Measurements from ENCODE around the gene ZNF548.
A peak's percentile ranks its signal among the peaks of the same experiment; 100 is the strongest.

Gene ZNF548

DNA sequence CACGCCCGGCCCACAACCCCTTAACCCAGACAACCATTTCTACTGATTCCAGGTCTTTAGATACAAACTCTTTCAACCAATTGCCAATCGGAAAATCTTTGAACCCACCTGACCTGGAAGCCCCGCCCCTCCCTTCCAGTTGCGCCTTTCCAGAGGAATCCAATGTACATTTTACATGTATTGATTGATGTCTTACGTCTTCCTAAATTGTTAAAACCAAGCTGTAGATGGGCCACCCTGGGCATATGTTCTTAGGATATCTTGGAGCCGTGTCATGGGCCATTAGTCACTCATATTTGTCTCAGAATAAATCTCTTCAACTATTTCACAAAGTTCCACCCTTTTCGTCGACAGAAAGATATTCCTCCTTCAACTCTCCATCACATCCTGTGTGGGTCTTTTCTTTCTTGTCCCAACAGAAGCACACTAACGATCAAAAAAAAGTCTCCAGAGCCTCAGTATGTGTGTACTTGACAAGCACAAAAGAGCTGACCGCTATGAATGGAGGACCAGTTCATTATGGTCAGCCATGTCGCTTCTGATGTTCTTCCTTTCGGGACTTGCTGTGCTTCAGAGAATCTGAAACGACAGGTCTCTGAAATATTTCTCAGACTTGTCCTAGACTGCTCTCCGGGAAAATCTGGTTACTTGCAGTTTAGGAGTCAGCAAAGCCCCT is 44.9 kb downstream of the ZNF548 start:
- peak overlapping the region; percentile 93 for H3K4me3 Mint-ChIP-seq
- peaks cover 50% of the 10 kb centered on the region for H3K36me3 Mint-ChIP-seq (ENCODE audit: low read depth)
- H3K4me1 Mint-ChIP-seq, result peaks cover 21% of the 10 kb centered on the region
- H3K27ac Mint-ChIP-seq, result peak overlapping the region; percentile 94
- no peak for DNase-seq
- peaks cover 34% of the 10 kb centered on the region for H3K9me3 Mint-ChIP-seq
- peak; percentile 2 for ATAC-seq
- H3K27me3 Mint-ChIP-seq, result no peaks in the 10 kb centered on the region

DNA sequence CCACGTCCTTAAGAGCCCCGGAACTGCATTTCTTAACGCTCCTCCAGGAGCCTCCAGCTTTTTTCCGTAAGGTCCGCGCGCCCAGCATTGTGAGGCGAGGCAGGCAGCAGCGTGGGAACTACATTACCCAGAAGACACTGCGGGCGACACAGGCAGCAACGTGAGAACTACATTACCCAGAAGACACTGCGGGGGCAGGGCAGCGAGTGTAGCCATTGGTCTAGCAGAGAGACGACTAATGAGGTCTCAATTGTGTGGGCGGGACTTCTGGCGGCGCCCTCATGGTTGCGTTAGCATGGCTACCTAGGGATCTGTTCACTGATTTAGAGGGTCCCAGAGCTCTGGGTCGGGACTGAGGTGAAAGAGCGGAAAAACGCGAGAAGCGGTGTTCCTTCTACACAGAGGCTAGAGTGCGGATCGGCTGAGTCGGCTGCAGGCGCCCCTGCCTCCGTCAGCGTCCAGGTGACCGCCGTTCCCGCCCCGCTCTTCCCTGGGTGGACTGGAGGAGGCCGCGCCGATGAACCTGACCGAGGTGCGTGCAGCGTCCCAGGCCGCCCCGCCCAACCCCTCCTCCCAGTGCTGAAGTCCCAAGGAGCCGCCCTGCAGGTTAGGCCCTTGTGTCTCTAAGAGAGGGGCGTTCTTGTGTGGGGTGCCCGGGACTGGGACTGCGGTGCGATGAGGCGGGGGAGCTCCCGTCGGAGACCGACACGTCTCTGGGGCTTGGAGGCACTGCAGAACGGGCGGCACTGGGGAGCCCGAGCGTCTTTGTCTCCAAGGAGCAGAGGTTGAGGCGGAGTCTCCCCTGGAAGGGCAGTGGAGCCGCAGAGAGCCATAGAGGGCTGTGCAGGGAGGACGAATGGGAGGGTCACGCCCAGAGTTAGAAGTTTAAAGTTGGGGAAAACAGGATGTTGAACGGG is 45.7 kb downstream of the ZNF548 start, which contains the start of gene ZNF749:
TSS of gene ZNF749 (plus strand) at position 264 of the 917 bp plus-strand sequence. CDS start at position 518, 254 bp downstream.
- H3K9me3 Mint-ChIP-seq, result peaks cover 42% of the 10 kb centered on the region
- ATAC-seq (peak; percentile 97), DNase-seq (peak; percentile 93)
- peaks cover 58% of the 10 kb centered on the region for H3K36me3 Mint-ChIP-seq (ENCODE audit: low read depth)
- no peaks in the 10 kb centered on the region for H3K27me3 Mint-ChIP-seq
- H3K4me1 Mint-ChIP-seq, result peaks cover 21% of the 10 kb centered on the region
- H3K4me3 Mint-ChIP-seq, result peak within 1 kb of the TSS; percentile 93
- H3K27ac Mint-ChIP-seq, result peak within 1 kb of the TSS; percentile 94

DNA sequence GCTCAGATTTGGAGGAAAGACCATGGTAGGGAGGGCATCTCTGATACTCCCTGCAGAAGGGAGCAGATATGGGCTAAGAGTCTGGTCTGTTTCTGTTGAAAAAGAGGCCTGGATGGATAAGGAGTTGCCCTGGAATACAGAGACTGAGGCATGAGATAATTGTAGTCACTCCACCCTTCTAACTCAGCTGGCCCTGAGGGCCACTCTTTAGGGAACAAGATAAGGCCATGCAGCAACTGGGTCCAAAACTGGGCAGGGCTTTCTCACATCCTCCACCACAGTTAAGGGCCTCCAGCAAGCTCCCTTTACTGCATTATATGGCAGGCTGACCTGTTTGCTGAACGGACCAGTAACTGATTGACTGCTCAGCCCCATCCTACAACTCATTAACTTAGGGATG is 46.8 kb downstream of the ZNF548 start:
- peaks cover 45% of the 10 kb centered on the region for H3K9me3 Mint-ChIP-seq
- ATAC-seq (no peak), DNase-seq (no peak)
- peaks cover 21% of the 10 kb centered on the region for H3K4me1 Mint-ChIP-seq
- no peaks in the 10 kb centered on the region for H3K27me3 Mint-ChIP-seq
- H3K27ac Mint-ChIP-seq, result peak overlapping the region; percentile 94
- peak overlapping the region; percentile 93 for H3K4me3 Mint-ChIP-seq
- peaks cover 64% of the 10 kb centered on the region for H3K36me3 Mint-ChIP-seq (ENCODE audit: low read depth)

DNA sequence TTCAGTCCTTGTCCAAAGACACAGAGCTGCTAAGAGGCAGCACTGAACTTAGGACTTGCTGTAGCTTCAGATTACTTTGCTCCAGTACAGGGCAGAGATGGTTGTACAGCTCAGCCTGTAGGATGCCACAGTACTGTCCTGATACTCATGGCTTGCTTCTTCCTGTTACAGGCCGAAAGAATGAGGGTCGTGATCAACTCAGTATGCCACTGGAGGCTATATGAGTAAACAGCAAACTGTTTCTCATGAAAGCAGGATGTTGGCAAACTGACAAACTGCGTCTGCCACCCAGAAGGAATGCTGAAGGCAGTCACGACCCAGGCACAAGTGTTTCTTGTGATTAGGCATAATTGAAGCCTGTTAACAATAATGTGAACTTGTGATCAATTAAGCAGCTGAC is 48.3 kb downstream of the ZNF548 start:
- H3K36me3 Mint-ChIP-seq (ENCODE audit: low read depth), result peaks cover 77% of the 10 kb centered on the region
- ATAC-seq, result no peak
- H3K9me3 Mint-ChIP-seq, result peaks cover 56% of the 10 kb centered on the region
- no peak overlapping the region for H3K4me3 Mint-ChIP-seq
- no peak for DNase-seq
- H3K27ac Mint-ChIP-seq, result no peak overlapping the region
- H3K27me3 Mint-ChIP-seq, result no peaks in the 10 kb centered on the region
- H3K4me1 Mint-ChIP-seq, result peaks cover 21% of the 10 kb centered on the region

DNA sequence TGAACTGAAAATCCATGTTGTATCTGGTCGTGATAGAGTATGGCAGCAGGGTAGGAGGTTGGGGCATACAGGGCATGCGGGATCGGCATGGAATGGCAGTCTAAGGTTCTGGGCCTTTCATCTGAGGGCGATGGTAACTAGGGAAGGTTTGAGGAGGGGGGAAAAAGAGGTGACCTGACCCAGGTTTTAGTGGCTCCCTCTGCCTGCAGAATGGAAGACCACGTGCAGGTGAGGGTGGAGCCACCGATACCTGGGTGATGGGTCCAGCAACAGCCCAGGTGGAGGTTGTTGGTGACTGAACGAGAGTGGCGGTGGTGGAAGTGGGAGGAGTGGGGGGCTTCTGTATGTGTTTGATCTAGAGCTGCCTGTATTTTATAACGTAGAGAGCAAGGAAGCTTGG is 49.3 kb downstream of the ZNF548 start:
- Mint-ChIP-seq H3K27ac (no peak overlapping the region), H3K36me3 (ENCODE audit: low read depth) (peaks cover 84% of the 10 kb centered on the region)

GRCh38 chr19:57441979-57442752 is 52.5 kb downstream of the ZNF548 start:
- H3K9me3 Mint-ChIP-seq, result peaks cover 65% of the 10 kb centered on the region
- H3K4me3 Mint-ChIP-seq, result no peak overlapping the region
- H3K27me3 Mint-ChIP-seq, result no peaks in the 10 kb centered on the region
- H3K36me3 Mint-ChIP-seq (ENCODE audit: low read depth), result peaks cover 89% of the 10 kb centered on the region
- H3K4me1 Mint-ChIP-seq, result no peaks in the 10 kb centered on the region
- DNase-seq (no peak), ATAC-seq (no peak)
- no peak overlapping the region for H3K27ac Mint-ChIP-seq

More for the DNA sequence above, 49.3 kb downstream of the ZNF548 start:
- peaks cover 53% of the 10 kb centered on the region for H3K9me3 Mint-ChIP-seq
- no peak overlapping the region for H3K4me3 Mint-ChIP-seq
- peaks cover 21% of the 10 kb centered on the region for H3K4me1 Mint-ChIP-seq
- ATAC-seq (no peak), DNase-seq (no peak)
- H3K27me3 Mint-ChIP-seq, result no peaks in the 10 kb centered on the region

GRCh38 chr19:57443121-57443696 is 53.6 kb downstream of the ZNF548 start:
- H3K4me1 Mint-ChIP-seq, result no peaks in the 10 kb centered on the region
- no peak for DNase-seq
- peaks cover 83% of the 10 kb centered on the region for H3K36me3 Mint-ChIP-seq (ENCODE audit: low read depth)
- no peak overlapping the region for H3K27ac Mint-ChIP-seq
- H3K27me3 Mint-ChIP-seq, result no peaks in the 10 kb centered on the region
- peaks cover 64% of the 10 kb centered on the region for H3K9me3 Mint-ChIP-seq
- no peak for ATAC-seq
- H3K4me3 Mint-ChIP-seq, result no peak overlapping the region

- H3K36me3 Mint-ChIP-seq (ENCODE audit: low read depth), result peaks cover 48% of the 10 kb centered on the region
- H3K27ac Mint-ChIP-seq, result no peak overlapping the region
- H3K4me3 Mint-ChIP-seq, result no peak overlapping the region
- H3K4me1 Mint-ChIP-seq, result no peaks in the 10 kb centered on the region
- peaks cover 35% of the 10 kb centered on the region for H3K9me3 Mint-ChIP-seq
- ATAC-seq (no peak), DNase-seq (no peak)
- H3K27me3 Mint-ChIP-seq, result no peaks in the 10 kb centered on the region
These were observed 62.7 kb downstream of the ZNF548 start for GRCh38 chr19:57452307-57452706.
